Liver (tissue), 9 donors: Measurements from ENCODE around the gene KCNIP4. TPM values are rescaled to one million over a fixed set of nuclear protein-coding genes. Genes with fewer than 3 reads are reported as not detected.

ENCODE experiments used
- DNase-seq: peaks from one replicate; pipeline ENCODE4 v3.0.0-alpha.2; 2017; ENCODE audit warnings: low spot score
- H3K27ac ChIP-seq, 2 donors: one replicate each; pipeline ENCODE4 v1.7.0; 2013; ENCODE audit warnings: inconsistent platforms in 2 of 2, low read length in 2 of 2, control low read depth in 1 of 2, low read depth in 1 of 2, mild to moderate bottlenecking in 1 of 2
- H3K27me3 ChIP-seq, 4 donors: one replicate each; pipeline versions ENCODE4 v1.6.1 to v1.7.0; 2013; ENCODE audit warnings: low read length in 3 of 4, inconsistent platforms in 1 of 4, mild to moderate bottlenecking in 1 of 4, moderate library complexity in 1 of 4; ENCODE audit not compliant: control insufficient read depth in 4 of 4, insufficient read depth in 4 of 4
- H3K36me3 ChIP-seq, 4 donors: one replicate each; pipeline versions ENCODE4 v1.6.1 to v1.7.0; 2013; ENCODE audit warnings: low read length in 3 of 4, mild to moderate bottlenecking in 3 of 4, low read depth in 1 of 4, moderate library complexity in 1 of 4; ENCODE audit not compliant: control insufficient read depth in 4 of 4, insufficient read depth in 3 of 4
- H3K4me1 ChIP-seq, 4 donors: one replicate each; pipeline versions ENCODE4 v1.6.1 to v1.7.0; 2013; ENCODE audit warnings: low read length in 3 of 4, mild to moderate bottlenecking in 3 of 4, moderate library complexity in 1 of 4; ENCODE audit not compliant: control insufficient read depth in 4 of 4, insufficient read depth in 4 of 4
- H3K4me3 ChIP-seq, 3 donors: one replicate each; pipeline versions ENCODE4 v1.6.1 to v1.7.0; 2013; ENCODE audit warnings: low read length in 3 of 3, control low read depth in 1 of 3, low read depth in 1 of 3, mild to moderate bottlenecking in 1 of 3
- H3K9ac ChIP-seq, 2 donors: one replicate each; pipeline ENCODE4 v1.7.0; 2013; ENCODE audit warnings: low read length in 2 of 2, mild to moderate bottlenecking in 2 of 2, moderate library complexity in 2 of 2, control low read depth in 1 of 2, low read depth in 1 of 2
- H3K9me3 ChIP-seq, 4 donors: one replicate each; pipeline versions ENCODE4 v1.6.1 to v1.7.0; 2013; ENCODE audit warnings: low read length in 3 of 4; ENCODE audit not compliant: control insufficient read depth in 4 of 4
- ATF3 ChIP-seq: IDR thresholded peaks from 2 replicates; pipeline ENCODE4 v1.6.1; 2016; ENCODE audit warnings: antibody characterized with exemption
- CTCF ChIP-seq: fragments of 150-350 bp; IDR thresholded peaks from 2 replicates; pipeline ENCODE4 v1.5.1; 2017; ENCODE audit warnings: improper control_type of control experiment, low read depth, low read length; ENCODE audit not compliant: missing input control
- EGR1 ChIP-seq, 2 donors: IDR thresholded peaks; 2 replicates each; pipeline ENCODE4 v1.6.1; 2016 to 2018; ENCODE audit warnings: antibody characterized with exemption in 2 of 2, low read depth in 2 of 2
- FOXA1 ChIP-seq: IDR thresholded peaks from 2 replicates; pipeline ENCODE4 v1.6.1; 2016; ENCODE audit warnings: antibody characterized with exemption
- FOXA2 ChIP-seq: IDR thresholded peaks from 2 replicates; pipeline ENCODE4 v1.6.1; 2016; ENCODE audit warnings: antibody characterized with exemption
- GABPA ChIP-seq, 2 donors: IDR thresholded peaks in 1 of 2; conservative IDR thresholded peaks in 1 of 2; 2 replicates each; pipeline ENCODE4 v1.6.1; 2016; ENCODE audit warnings: antibody characterized with exemption in 2 of 2, mild to moderate bottlenecking in 1 of 2, moderate library complexity in 1 of 2
- HNF4A ChIP-seq, 2 donors: conservative IDR thresholded peaks; 2 replicates each; pipeline ENCODE4 v1.6.1; 2016; ENCODE audit warnings: antibody characterized with exemption in 2 of 2, mild to moderate bottlenecking in 2 of 2
- HNF4G ChIP-seq: IDR thresholded peaks from 2 replicates; pipeline ENCODE4 v1.6.1; 2016; ENCODE audit warnings: antibody characterized with exemption
- JUND ChIP-seq, 2 donors: IDR thresholded peaks; 2 replicates each; pipeline ENCODE4 v1.6.1; 2016; ENCODE audit warnings: antibody characterized with exemption in 2 of 2
- MAX ChIP-seq: IDR thresholded peaks from 2 replicates; pipeline ENCODE4 v1.6.1; 2016; ENCODE audit warnings: antibody characterized with exemption
- NR2F2 ChIP-seq: IDR thresholded peaks from 2 replicates; pipeline ENCODE4 v1.6.1; 2016; ENCODE audit warnings: antibody characterized with exemption
- RAD21 ChIP-seq, 2 donors: IDR thresholded peaks; 2 replicates each; pipeline ENCODE4 v1.6.1; 2016; ENCODE audit warnings: antibody characterized with exemption in 2 of 2, mild to moderate bottlenecking in 2 of 2
- REST ChIP-seq: IDR thresholded peaks from 2 replicates; pipeline ENCODE4 v1.6.1; 2016; ENCODE audit warnings: antibody characterized with exemption, mild to moderate bottlenecking
- RXRA ChIP-seq, 2 donors: IDR thresholded peaks; 2 replicates each; pipeline ENCODE4 v1.6.1; 2017 to 2018; ENCODE audit warnings: antibody characterized with exemption in 2 of 2, mild to moderate bottlenecking in 1 of 2
- SP1 ChIP-seq: IDR thresholded peaks from 2 replicates; pipeline ENCODE4 v1.6.1; 2018; ENCODE audit warnings: antibody characterized with exemption, mild to moderate bottlenecking
- TAF1 ChIP-seq: conservative IDR thresholded peaks from 2 replicates; pipeline ENCODE4 v1.6.1; 2016; ENCODE audit warnings: antibody characterized with exemption, mild to moderate bottlenecking
- YY1 ChIP-seq: IDR thresholded peaks from 2 replicates; pipeline ENCODE4 v1.6.1; 2016; ENCODE audit warnings: antibody characterized with exemption, mild to moderate bottlenecking
- ZBTB33 ChIP-seq: IDR thresholded peaks from 2 replicates; pipeline ENCODE4 v1.6.1; 2016; ENCODE audit warnings: antibody characterized with exemption
- WGBS: extraction: QIAGEN DNeasy Blood & Tissue Kit; methylation state at CpG from one replicate; pipeline ENCODE4 v1.1.7; 2013; 5-methylcytosine and 5-hydroxymethylcytosine counted together
- polyA plus RNA-seq, 2 donors: library from polyadenylated mRNA; stranded (reverse) in 1 of 2; unstranded in 1 of 2; fragments of 200-250 nt in 1 of 2; fragments of >200 nt in 1 of 2; fragmentation: Nextera tagmentation in 1 of 2; extraction: Ambion mirVana in 1 of 2; gene quantifications; one replicate each; pipeline versions ENCODE4 v1.2.1 to v1.2.3, GENCODE V29; 2013 to 2015
- total RNA-seq, 2 donors: library from RNA; depleted of rRNA; stranded (reverse); fragments of >200 nt; gene quantifications; one replicate each; pipeline ENCODE4 v1.2.3, GENCODE V29; 2014
- donor health status: healthy.
- donor health status: healthy.
- donor health status: healthy.
- donor health status: healthy.
- donor health status: healthy.

KCNIP4 gene
- total and polyA plus RNA-seq, 4 donors: 0.08 to 0.14 TPM; not detected in 2

DNA sequence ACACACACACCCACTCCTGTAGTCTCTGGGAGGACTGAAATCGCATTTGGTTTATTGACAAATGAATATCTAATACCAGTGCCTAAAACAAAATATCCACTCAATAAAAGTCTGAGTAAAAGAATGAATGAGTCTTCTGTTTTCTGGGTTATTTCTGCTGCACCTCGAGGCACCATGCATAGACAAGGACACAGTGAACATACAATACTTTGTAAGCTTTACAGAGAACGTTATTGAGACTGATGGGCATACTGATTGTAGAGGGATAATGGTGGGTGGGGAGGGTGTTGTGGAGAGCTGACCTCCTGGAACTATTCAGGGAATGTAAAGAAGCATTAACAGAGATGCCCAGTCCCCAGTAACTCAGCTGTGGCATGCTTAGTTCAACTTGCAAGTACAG, 14.1 kb upstream of the KCNIP4 start (continued):
- no peak for TF ChIP-seq ATF3
- TF ChIP-seq MAX: no peak
- TF ChIP-seq YY1: no peak
- no peak for TF ChIP-seq FOXA2
- no peak for TF ChIP-seq REST
- no peak for TF ChIP-seq GABPA (IDR thresholded peaks at IDR 0.05 in 1 of 2, conservative IDR thresholded peaks at IDR 0.05 in 1 of 2)

DNA sequence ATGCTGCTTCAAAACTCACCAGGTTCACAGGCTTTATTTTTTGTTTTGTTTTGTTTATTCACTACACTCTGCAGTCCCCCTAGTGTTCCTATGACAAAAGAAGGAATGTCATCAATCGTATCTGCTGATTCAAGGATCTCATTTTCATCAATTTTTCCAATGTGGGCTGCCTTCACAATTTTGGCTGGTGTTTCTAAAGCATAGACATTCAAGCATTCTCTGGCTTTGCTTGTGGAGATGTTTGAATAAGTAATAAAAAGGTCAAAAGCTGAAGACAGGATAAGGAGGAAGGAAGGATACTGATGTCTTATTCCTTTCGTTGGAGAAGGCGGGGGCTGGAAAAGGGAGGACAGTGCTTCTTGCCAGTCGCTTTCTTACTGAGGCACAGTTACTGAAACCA, 12.2 kb upstream of the KCNIP4 start:
- WGBS: 69% methylated on average over 4 of the region's 4 CpGs
- no peaks in the 10 kb centered on the region for H3K4me1 ChIP-seq

More for the DNA sequence above, 12.2 kb upstream of the KCNIP4 start:
- Histone ChIP-seq H3K27ac (no peak overlapping the region), H3K4me3 (no peak overlapping the region), H3K36me3 (no peaks in the 10 kb centered on the region), H3K9ac (no peak overlapping the region), H3K27me3 (no peaks in the 10 kb centered on the region), H3K9me3 (no peaks in the 10 kb centered on the region)
- TF ChIP-seq REST (no peak), JUND (IDR thresholded peaks at IDR 0.05) (no peak), TAF1 (no peak), HNF4A (conservative IDR thresholded peaks at IDR 0.05) (no peak), FOXA1 (no peak), MAX (no peak), SP1 (no peak), FOXA2 (no peak), YY1 (no peak), GABPA (IDR thresholded peaks at IDR 0.05 in 1 of 2, conservative IDR thresholded peaks at IDR 0.05 in 1 of 2) (no peak), HNF4G (no peak), ATF3 (no peak), RAD21 (IDR thresholded peaks at IDR 0.05) (no peak), RXRA (IDR thresholded peaks at IDR 0.05) (no peak), EGR1 (IDR thresholded peaks at IDR 0.05; ENCODE audit: low read depth in 2 of 2) (no peak), ZBTB33 (no peak), CTCF (no peak), NR2F2 (no peak)
- no peak for DNase-seq
